Dedifferentiated amniotic fluid mesenchymal stem cell (primary cell): ENCODE results near the gene LNX1.

ENCODE experiments used
- DNase-seq: peaks from one replicate; pipeline ENCODE4 v3.0.0-alpha.2; 2016; ENCODE audit errors: extremely low spot score

The LNX1 gene

GRCh38 chr4:53535567-53535966, 55.7 kb downstream of the LNX1 start:
- DNase-seq: no peak

DNA sequence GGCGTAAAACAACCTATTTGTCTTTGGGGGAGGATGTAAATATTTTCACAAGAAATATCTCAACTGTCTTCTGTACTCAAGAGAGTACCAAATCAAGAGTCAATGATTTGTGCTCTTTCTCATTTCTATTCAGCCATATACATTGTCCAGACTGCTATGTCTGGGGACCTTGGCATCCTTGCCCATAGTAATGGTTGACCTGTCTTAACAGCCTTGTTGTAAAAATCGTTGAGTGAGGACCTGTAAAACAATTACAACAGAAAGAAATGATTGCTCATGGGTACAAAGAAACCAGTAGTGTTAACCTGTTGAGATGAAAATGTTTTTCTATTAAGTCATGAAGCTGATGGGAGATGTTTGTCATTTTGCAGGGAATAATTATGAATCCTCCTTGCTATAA, 56.6 kb downstream of the LNX1 start:
- DNase-seq: no peak

GRCh38 chr4:53532521-53532920, 58.8 kb downstream of the LNX1 start:
- DNase-seq: no peak

DNA sequence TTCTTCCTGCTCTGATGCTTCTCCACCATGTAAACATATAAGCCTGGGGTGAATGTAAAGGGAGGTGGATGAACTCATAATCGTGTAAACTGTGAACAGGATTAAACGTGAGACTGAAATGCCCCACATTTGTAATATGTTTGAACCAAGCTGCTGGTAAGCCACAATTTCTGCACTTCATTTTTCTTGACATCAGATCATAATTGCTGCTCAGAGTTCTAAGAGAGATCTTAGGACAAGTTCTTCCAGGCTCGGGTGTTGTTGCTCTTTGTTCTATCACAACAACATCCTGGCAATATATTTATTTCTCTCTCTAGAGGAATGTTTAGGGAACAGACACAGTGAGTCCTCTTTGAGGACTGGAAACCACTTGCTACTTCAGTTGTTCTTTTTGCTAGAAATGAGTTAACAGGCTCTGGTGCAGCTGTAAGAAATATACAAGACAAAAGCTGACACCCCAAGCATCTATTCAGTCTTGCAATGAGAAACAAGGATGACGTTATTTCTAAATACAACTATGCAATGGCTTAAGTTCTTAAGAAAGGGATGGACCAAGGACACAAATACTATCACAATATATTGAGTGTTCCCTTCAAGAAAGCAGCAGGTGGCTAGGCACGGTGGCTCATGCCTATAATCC, 59.6 kb downstream of the LNX1 start:
- DNase-seq: no peak

GRCh38 chr4:53529025-53529424, 62.3 kb downstream of the LNX1 start:
- DNase-seq: no peak

DNA sequence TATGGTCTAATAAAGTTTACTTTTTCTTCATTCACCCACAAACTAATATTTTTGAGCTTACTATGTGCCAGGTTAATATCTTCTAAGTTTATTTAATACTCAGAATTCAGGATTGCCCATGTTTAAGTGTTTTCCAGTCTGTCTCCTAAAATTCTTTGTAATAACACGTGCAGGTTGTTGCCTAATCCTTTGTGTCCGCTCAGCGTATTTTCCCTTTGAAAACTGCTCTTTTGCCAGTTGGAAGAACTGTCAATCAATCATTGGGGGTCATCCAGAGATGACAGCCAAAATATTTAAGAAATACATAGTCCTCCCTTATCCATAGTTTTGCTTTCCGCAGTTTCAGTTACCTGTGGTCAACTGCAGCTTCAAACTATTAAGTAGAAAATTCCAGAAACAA, 63.4 kb downstream of the LNX1 start:
- DNase-seq: no peak

GRCh38 chr4:53527326-53527725, 64.0 kb downstream of the LNX1 start:
- DNase-seq: no peak

DNA sequence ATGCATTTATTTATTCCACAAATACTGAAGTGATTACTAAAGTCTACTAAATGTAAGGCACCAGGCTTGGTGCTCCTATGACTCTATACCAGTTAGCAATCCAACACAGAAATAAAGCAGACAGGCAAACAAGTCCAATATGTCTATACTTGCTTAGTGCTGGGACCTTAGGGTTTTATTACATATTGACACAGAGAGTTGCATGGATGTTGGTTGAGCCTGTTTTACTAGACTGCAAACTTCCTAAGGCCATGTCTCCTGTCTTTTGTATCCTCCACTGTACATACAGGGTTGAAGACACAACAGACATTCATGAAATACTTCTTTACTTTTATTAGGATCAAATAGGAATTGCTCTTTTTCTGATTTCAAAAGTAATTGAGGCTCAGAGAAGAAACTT, 69.0 kb downstream of the LNX1 start:
- DNase-seq: no peak

GRCh38 chr4:53520116-53520515, 71.2 kb downstream of the LNX1 start:
- no peak for DNase-seq

DNA sequence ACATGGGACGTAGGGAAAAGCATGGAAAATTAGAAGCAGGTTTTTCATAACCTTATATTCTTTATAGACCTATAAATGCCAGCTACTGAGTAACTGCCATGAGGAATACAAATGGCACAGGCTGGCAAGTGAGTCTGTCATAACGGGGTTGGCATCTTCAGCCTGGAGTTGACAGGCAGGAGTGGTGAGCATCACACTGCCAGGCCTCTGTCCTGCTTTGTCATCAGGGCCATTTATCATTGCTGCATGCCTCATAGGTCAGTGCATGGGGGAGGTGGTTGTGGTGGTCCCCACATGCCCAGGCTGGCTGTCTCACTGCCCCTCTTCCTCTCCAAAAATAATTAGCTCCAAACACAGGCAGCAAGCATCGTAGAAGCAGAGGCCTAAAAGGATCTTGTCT, 72.5 kb downstream of the LNX1 start:
- DNase-seq: no peak

GRCh38 chr4:53515076-53515475, 76.2 kb downstream of the LNX1 start:
- DNase-seq: no peak

- no peak for DNase-seq
These were observed 76.8 kb downstream of the LNX1 start for GRCh38 chr4:53514509-53514908.

- DNase-seq: no peak
These were observed 78.7 kb downstream of the LNX1 start for GRCh38 chr4:53512608-53513007.

GRCh38 chr4:53511014-53511413, 80.3 kb downstream of the LNX1 start:
- DNase-seq: no peak

GRCh38 chr4:53510321-53510720, 81.0 kb downstream of the LNX1 start:
- DNase-seq: no peak

DNA sequence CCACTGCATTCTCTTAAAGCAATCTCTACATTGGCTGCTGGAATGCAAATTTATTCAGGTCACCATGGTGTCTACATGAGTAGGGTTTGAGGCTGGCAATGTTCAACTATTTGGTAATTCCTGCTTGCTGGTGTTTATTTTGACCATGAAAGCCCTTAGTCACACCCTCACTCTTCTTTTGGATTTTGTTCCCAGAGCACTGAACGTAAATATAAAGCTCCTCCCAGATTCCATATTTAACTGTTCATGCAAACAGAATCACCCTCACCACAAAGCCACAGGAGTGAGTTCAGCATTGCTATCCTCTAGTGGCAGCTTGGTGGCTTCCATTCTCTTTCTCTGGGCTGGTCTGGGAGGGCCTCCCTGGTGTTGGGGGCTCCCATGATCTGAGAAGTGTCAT, 82.8 kb downstream of the LNX1 start:
- peak; percentile 60 for DNase-seq

- no peak for DNase-seq
These were observed 83.5 kb downstream of the LNX1 start for GRCh38 chr4:53507671-53508286.

- no peak for DNase-seq
These were observed 84.2 kb downstream of the LNX1 start for GRCh38 chr4:53507058-53507457.

DNA sequence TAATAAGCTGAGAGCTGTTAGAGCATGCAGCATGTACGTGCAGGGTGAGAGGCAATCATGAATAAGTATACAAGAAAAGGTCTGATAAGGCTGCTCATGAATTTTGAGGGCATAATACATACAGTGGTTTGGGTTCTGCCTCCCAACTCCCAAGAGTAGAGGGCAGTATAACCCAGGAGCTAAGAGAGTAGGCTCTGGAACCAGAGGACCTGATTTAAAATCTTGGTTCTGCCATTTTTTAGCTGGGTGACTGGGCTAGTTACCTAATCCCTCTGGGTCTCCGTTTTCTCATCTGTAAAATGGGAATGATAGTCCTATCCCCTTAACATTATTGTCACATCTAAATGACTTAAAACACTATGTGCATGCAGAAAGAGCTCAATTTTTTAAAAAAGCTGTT, 85.3 kb downstream of the LNX1 start:
- DNase-seq: no peak

- DNase-seq: no peak
These were observed 89.2 kb downstream of the LNX1 start for GRCh38 chr4:53502094-53502493.

DNA sequence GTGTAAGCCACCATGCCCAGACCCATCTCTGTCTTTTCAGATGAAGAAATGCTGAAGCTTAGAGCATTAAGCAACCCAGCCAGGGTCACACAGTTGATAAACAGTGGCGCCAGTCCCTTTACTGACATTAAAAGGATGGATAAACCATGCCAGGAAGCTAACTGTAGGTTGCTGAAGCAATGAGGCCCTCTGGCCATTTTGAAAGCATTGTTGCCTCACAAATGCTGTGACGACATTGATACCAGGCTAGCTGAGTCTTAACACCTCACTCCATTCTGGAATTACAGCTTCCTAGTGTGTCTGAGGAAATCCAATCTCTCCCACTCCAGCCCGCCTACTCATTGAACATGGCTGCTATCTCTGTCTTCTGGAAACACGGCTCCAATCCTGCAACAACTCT, 89.7 kb downstream of the LNX1 start:
- no peak for DNase-seq

- no peak for DNase-seq
These were observed 90.7 kb downstream of the LNX1 start for GRCh38 chr4:53500546-53500945.

GRCh38 chr4:53499791-53500190, 91.5 kb downstream of the LNX1 start:
- DNase-seq: no peak

DNA sequence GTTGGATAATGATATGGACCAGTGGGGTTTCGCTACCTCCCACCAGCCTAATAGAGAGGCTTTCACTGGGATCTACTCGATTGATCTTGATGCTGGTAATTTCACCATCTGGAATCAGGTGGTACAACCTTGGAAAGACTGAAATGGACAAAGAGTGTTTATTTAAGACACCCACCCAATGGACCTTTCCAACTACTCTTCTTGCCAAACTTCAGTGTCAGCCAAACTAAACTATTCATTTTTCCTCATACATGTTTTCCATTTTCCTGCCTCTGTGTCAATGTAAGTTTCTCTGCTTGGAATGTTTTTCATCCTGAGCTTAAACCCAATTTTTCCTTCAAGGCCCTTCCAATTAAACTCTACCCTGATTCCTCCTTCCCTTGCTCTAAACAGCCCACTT, 92.6 kb downstream of the LNX1 start:
- DNase-seq: no peak
